SIG-M5 treated with dmso at 0.1 percent for 504 hours (cell line): ENCODE data around the gene RALB.
A peak's percentile ranks its signal among the peaks of the same experiment; 100 is the strongest.

ENCODE experiments used
- DNase-seq: peaks from one replicate; lab custom pipeline; 2025; ENCODE audit not compliant: unreplicated experiment; lab: John Stamatoyannopoulos, UW

The RALB gene

GRCh38 chr2:120252225-120253020 lies at the start of gene RALB:
Gene RALB, plus strand, starts transcription at chr2:120252852. Its CDS starts 25,813 bp downstream, at chr2:120278665.
- DNase-seq = peak; percentile 98

- DNase-seq = peak; percentile 77
Observed at GRCh38 chr2:120203251-120204021, 49.2 kb upstream of the RALB start.

- DNase-seq = no peak
Observed at GRCh38 chr2:120204022-120204405, 48.6 kb upstream of the RALB start.

GRCh38 chr2:120204417-120204816 lies 48.2 kb upstream of the RALB start:
- no peak for DNase-seq

GRCh38 chr2:120204945-120205670 lies 47.5 kb upstream of the RALB start:
- no peak for DNase-seq

- DNase-seq = no peak
Observed at GRCh38 chr2:120206022-120206581, 46.5 kb upstream of the RALB start.

GRCh38 chr2:120208381-120209353 lies 44.0 kb upstream of the RALB start:
- no peak for DNase-seq

GRCh38 chr2:120209427-120210269 lies 43.0 kb upstream of the RALB start:
- DNase-seq = no peak

- no peak for DNase-seq
Observed at GRCh38 chr2:120210270-120210693, 42.4 kb upstream of the RALB start.

GRCh38 chr2:120218181-120218580 lies 34.5 kb upstream of the RALB start:
- no peak for DNase-seq

- no peak for DNase-seq
Observed at GRCh38 chr2:120219291-120219690, 33.4 kb upstream of the RALB start.

GRCh38 chr2:120219766-120220165 lies 32.9 kb upstream of the RALB start:
- DNase-seq = no peak

- no peak for DNase-seq
Observed at GRCh38 chr2:120220756-120221155, 31.9 kb upstream of the RALB start.

- no peak for DNase-seq
Observed at GRCh38 chr2:120221616-120222015, 31.0 kb upstream of the RALB start.

- DNase-seq = no peak
Observed at GRCh38 chr2:120222186-120223033, 30.2 kb upstream of the RALB start.

GRCh38 chr2:120223034-120223912 lies 29.4 kb upstream of the RALB start, which contains the start of gene TMEM185B:
Gene TMEM185B, minus strand, starts transcription at chr2:120223400. Its CDS starts 424 bp downstream, at chr2:120222976.
- peak; percentile 67 for DNase-seq

- no peak for DNase-seq
Observed at GRCh38 chr2:120224256-120224655, 28.4 kb upstream of the RALB start.
